Erythroblast (primary cell): ENCODE data around the gene RAB34.

Experiments
- GATA1 ChIP-seq: IDR thresholded peaks from 2 replicates; pipeline ENCODE4 v1.6.1; 2011; ENCODE audit warnings: low read depth, mild to moderate bottlenecking, control low read depth, low read length, moderate library complexity
- POLR2A ChIP-seq: IDR thresholded peaks from 2 replicates; pipeline ENCODE4 v1.6.1; 2011; ENCODE audit warnings: mild to moderate bottlenecking, low read length

- peak; percentile 19 for TF ChIP-seq POLR2A
- TF ChIP-seq GATA1 = no peak
Observed at GRCh38 chr17:28711723-28712031, 6.0 kb downstream of the RAB34 start, which contains the start of gene PROCA1.
